Stimulated activated CD8-positive, alpha-beta memory T cell treated with anti-CD3 and anti-CD28 coated beads, Interleukin-4, amount 100 ng/mL, for 1 hour (primary cell): ENCODE results near the gene ARHGEF18.
"Not testable (repeated sequence)": the region's sequence is repeated elsewhere in the genome, so short reads cannot be mapped to it uniquely, and the experiment has no call there.

Experiments used
- DNase-seq, 2 donors: peaks; one replicate each; pipeline ENCODE4 v3.0.0-alpha.2; 2020; ENCODE audit warnings: low read depth in 2 of 2, low spot score in 1 of 2

ARHGEF18 gene

GRCh38 chr19:7346997-7347396, 1.7 kb upstream of the ARHGEF18 start:
- DNase-seq = not testable (repeated sequence)

- no peak for DNase-seq
Observed at GRCh38 chr19:7349231-7349591, 474 bp downstream of the ARHGEF18 start.

GRCh38 chr19:7349961-7350711, 1.4 kb downstream of the ARHGEF18 start:
- peak in 1 of 2 donors; percentile 36 for DNase-seq

- no peak for DNase-seq
Observed at GRCh38 chr19:7351861-7352260, 3.1 kb downstream of the ARHGEF18 start.

GRCh38 chr19:7355151-7355820, 6.5 kb downstream of the ARHGEF18 start:
- no peak for DNase-seq

- DNase-seq = no peak
Observed at GRCh38 chr19:7355871-7356270, 7.1 kb downstream of the ARHGEF18 start.

GRCh38 chr19:7356899-7357627, 8.3 kb downstream of the ARHGEF18 start:
- no peak for DNase-seq

GRCh38 chr19:7358102-7358597, 9.4 kb downstream of the ARHGEF18 start:
- no peak for DNase-seq

GRCh38 chr19:7360393-7360984, 11.8 kb downstream of the ARHGEF18 start:
- no peak for DNase-seq

GRCh38 chr19:7363225-7363624, 14.5 kb downstream of the ARHGEF18 start:
- no peak for DNase-seq

GRCh38 chr19:7366701-7367420, 18.1 kb downstream of the ARHGEF18 start:
- no peak for DNase-seq

GRCh38 chr19:7368456-7368855, 19.7 kb downstream of the ARHGEF18 start:
- no peak for DNase-seq

- DNase-seq = not testable (repeated sequence)
Observed at GRCh38 chr19:7368866-7369265, 20.1 kb downstream of the ARHGEF18 start.

GRCh38 chr19:7370546-7370945, 21.8 kb downstream of the ARHGEF18 start:
- DNase-seq = no peak

- DNase-seq = no peak
Observed at GRCh38 chr19:7371001-7371400, 22.3 kb downstream of the ARHGEF18 start.

GRCh38 chr19:7372810-7373209, 24.1 kb downstream of the ARHGEF18 start:
- no peak for DNase-seq

GRCh38 chr19:7373862-7374261, 25.1 kb downstream of the ARHGEF18 start:
- no peak for DNase-seq

- no peak for DNase-seq
Observed at GRCh38 chr19:7376151-7376852, 27.6 kb downstream of the ARHGEF18 start.

GRCh38 chr19:7377196-7377595, 28.5 kb downstream of the ARHGEF18 start:
- no peak for DNase-seq

- no peak for DNase-seq
Observed at GRCh38 chr19:7381073-7381390, 32.3 kb downstream of the ARHGEF18 start.
